Left forelimb (tissue), 1 donor: ENCODE data around the gene KATNB1.

Experiments
- DNase-seq: peaks from one replicate; pipeline ENCODE4 v3.0.0-alpha.2; 2018; ENCODE audit warnings: low spot score

The KATNB1 gene, protein sequence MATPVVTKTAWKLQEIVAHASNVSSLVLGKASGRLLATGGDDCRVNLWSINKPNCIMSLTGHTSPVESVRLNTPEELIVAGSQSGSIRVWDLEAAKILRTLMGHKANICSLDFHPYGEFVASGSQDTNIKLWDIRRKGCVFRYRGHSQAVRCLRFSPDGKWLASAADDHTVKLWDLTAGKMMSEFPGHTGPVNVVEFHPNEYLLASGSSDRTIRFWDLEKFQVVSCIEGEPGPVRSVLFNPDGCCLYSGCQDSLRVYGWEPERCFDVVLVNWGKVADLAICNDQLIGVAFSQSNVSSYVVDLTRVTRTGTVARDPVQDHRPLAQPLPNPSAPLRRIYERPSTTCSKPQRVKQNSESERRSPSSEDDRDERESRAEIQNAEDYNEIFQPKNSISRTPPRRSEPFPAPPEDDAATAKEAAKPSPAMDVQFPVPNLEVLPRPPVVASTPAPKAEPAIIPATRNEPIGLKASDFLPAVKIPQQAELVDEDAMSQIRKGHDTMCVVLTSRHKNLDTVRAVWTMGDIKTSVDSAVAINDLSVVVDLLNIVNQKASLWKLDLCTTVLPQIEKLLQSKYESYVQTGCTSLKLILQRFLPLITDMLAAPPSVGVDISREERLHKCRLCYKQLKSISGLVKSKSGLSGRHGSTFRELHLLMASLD

DNA sequence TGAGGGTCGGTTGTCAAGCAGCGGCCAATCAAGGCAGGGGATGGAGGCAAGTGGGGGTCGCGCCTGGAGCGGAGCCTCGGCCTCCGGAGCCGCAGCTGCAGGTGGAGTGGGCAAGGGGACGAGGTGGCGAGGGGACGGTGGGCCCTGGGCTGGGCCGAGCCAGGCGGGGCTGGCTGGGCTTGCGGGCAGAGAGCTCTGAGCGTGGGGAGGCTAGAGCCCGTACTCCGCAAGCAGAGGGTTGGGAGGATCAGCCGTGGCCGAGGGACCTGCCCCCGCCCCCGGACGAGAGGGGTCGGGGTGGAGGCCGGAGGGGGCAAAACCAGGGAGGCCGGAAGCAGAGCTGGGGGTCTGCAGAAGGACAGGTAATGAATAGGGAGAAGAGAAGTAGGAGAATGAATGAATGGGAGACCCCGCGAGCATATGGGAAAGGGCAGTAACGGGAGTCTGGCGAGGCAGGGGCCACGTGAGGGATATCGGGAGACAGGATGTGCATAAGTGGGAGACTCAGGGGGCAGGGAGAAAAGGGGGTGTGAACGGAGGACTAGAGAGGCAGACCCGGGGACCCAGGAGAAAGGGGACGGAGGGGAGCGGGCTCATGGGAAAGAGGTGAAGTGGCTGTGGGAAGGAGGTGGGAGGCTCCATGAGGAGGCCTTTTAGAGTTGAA is at the start of gene KATNB1:
Gene KATNB1 (plus strand): TSS at position 16 of the 664 bp plus-strand sequence. CDS start 1,474 bp downstream, outside the sequence.
- DNase-seq = no peak

DNA sequence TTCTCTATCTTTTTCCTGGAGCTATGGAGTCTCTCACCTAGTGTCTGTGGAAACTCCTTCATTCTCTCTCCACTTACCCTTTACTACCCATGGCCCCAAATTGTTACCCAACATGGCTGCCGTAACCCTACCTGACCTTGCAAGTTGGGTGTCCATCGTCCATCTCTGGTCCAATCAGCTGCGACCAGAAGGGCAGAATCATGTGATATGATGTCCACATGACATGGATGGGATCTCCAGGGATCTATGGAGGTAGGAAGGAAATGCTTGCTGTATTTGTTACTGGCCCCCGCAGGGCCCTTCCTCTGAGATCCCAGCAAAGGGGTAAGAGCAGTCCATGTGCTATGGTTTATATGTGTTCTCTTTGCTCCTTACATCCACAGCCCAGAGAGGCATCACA is 49.0 kb upstream of the KATNB1 start:
- no peak for DNase-seq

DNA sequence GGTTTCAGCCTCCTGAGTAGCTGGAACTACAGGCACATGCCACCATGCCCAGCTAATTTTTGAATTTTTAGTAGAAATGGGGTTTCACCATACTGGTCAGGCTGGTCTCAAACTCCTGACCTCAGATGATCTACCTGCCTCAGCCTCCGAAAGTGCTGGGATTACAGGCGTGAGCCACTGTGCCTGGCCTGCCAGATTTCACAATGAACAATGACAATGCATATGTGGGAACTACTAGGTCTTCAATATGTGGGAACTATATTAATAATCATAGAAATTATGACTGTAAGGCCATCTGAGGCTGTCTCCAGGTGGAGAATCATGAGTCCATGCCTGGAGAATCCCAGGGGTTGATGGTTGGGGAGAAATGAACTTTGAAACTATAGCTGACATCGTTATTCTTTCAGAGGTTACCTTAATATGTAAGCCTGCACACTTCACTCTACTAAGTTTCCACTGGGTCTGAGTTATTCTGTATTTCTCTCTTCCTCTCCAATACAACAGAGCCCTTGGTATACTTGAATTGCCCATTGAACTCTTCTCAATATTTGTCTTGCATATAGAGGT is 48.1 kb upstream of the KATNB1 start:
- no peak for DNase-seq

DNA sequence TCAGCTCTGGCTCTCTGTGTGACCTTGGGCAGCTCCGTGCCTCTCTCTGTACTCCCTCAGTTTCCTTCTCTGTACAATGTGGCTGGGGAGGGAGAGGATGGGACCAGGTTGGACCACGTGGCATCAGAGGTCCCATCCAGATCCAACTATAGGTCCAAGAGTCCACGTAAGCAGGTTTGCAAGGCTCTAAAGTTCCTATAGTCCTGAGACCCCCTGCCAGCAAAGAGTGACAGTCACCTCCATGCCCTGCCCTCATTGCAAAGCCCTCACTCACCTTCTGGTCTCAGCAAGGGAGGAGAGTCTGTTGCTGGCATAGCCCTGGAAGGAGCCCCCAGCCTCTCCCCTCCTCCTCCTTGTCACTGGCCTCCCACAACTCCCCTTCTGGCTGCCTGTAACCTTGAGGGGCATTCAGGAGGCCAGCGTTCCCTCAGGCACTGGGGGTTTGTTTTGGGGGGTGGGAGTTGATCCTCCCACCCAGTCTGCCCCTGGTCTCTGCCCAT is 47.0 kb upstream of the KATNB1 start:
- no peak for DNase-seq

DNA sequence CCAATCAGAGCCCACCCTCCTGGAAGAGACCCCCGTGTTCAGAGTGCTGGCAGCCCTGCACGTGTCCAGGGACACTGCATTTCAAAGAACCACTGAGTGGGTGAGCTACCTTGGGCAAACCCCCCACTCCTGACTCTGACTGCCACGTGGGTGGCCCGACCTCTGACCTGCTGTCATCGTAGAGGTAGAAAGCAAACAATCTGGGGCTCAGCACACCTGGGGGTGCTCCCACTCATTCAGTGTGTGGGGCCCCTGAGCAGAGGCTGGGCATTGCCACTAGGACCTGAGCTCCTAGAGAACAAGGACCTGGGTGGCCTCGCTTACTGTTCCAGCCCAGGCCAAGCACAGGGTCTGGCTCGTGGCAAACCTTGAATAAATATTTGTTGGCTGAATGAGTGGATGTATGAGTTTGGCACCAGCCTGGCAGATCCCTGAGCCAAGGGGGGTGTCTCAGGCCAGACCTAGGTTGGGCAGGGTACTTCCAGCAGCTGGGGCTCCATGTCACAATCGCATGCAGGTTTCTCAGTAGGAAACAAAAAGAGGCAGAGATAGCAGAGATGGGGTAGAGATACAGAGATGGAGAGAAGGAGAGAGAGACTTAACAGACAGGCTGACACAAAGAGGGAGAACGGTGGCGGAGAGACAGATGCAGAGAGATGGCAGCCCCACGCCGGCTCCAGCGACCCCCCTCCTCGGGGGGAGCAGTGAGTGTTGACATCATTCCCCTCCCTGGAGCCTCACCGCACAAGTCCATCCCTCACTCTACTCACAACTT is 46.4 kb upstream of the KATNB1 start:
- no peak for DNase-seq

DNA sequence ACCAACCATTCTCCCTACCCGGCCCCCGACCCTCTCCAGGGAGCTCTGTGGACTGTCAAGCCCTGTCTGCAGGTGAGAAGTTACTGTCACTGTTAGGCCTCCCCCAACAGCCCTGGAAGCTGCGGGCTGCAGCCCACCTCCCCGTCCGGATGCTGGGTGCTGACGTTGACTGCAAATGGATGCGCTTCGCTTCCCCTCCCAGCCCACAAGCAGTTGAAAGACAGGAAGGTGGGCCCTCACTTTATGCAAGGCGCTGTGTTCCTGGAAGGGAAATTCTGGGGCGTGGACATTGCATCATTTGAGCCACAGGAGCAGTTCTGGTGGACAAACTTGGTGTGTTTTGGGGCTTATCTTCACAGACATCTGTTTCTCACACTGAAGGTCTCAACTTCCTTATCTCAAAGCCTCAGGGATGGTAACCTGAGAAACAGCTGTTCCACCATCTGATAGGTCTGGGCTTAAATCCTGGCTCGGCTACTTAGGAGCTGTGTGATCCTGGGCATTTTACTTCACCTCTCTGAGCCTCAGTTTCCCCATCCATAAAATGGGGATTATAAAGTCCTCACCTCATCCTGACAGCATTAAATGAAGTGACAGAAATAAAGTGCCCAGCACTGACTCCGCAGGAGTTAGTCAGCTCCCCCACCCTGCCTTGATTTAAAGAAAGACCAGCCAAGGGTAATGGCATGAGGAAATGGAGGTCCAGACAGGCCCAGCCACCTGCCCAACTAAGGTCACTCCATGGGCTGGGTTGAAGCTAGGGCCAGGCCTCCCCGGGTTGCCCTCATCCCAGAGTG is 45.6 kb upstream of the KATNB1 start:
- DNase-seq = no peak

DNA sequence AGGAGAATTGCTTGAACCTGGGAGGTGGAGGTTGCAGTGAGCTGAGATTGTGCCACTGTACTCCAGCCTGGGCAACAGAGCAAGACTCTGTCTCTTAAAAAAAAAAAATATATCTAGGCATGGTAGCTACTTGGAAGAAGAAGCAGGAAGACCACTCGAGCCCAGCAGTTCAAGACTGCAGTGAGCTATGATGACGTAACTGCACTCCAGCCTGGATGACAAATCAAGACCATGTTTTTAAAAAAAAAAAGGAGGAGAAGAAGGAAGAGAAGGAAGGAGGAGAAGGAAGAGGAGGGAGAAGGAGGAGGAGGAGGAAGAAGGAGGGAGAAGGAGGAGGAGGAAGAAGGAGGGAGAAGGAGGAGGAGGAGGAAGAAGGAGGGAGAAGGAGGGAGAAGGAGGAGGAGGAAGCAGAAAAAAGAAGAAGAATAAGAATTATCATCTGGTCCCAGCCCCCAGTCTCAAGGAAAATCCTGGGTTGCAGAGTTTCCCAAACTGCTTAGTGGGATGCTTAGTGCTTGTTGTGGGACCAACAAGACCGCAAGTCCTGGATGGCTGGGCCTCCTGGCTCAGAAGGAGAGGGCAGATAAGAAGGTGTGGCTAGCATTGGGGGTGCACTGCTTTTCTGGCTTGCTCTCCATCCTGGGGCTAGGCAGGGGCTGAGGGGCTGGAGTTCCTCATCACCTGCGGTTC is 44.6 kb upstream of the KATNB1 start:
- no peak for DNase-seq

DNA sequence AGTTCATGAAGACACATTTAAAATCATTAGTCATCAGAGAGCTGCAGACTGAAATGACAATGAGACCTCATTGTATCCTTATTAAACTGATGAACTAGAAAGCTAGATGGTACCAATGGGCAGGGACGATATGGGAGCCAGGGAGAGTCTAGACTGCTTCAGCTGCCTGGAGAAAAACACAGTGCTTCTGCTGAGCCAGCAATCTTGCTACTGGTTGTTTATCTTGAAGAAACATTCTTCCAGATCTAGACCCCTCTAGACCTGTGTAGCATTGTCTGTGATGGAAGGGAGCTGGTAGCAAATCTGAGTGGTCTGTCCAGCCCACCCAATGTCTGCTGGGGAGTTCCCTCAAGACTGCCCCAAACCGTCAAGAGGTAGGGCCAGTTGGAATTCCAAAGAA is 42.9 kb upstream of the KATNB1 start:
- no peak for DNase-seq

DNA sequence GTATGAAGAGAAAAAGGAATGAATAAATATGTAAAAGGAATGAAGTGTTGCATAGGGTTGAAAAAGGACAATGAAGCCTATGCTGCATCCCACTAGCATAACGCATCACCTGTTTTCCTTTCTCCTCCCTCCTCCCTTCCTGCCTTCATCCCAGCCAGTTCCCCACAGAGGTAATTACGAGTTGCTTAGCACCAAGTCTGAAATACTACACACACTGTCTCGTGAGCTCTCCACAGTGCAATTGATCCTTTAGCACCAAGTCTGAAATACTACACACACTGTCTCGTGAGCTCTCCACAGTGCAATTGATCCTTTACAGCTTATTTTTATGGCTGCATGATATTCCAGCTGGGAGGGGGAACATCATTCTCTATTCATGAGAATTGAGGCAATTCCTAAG is 42.0 kb upstream of the KATNB1 start:
- DNase-seq = no peak

DNA sequence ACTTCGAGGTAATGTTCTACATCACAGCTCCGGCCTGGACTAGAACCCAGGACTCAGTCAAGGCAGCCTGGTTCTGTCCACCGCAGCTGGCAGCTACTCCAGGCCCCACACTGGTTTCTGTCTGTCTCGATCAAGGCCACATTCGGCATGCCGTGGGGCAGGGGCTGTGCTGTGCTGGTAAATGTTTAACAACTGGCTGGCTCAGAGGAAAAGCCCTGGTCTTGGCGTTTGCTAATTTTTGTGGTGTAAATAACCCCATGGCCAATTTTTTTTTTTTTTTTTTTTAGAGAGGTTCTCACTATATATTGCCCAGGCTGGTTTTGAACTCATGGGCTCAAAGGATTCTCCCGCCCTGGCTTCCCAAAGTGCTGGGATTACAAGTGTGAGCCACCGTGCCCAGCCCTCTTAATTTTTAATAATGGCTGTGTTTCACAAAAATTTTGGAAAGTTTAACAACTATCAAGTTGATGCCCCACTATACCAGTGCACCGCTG is 41.3 kb upstream of the KATNB1 start:
- DNase-seq = no peak

DNA sequence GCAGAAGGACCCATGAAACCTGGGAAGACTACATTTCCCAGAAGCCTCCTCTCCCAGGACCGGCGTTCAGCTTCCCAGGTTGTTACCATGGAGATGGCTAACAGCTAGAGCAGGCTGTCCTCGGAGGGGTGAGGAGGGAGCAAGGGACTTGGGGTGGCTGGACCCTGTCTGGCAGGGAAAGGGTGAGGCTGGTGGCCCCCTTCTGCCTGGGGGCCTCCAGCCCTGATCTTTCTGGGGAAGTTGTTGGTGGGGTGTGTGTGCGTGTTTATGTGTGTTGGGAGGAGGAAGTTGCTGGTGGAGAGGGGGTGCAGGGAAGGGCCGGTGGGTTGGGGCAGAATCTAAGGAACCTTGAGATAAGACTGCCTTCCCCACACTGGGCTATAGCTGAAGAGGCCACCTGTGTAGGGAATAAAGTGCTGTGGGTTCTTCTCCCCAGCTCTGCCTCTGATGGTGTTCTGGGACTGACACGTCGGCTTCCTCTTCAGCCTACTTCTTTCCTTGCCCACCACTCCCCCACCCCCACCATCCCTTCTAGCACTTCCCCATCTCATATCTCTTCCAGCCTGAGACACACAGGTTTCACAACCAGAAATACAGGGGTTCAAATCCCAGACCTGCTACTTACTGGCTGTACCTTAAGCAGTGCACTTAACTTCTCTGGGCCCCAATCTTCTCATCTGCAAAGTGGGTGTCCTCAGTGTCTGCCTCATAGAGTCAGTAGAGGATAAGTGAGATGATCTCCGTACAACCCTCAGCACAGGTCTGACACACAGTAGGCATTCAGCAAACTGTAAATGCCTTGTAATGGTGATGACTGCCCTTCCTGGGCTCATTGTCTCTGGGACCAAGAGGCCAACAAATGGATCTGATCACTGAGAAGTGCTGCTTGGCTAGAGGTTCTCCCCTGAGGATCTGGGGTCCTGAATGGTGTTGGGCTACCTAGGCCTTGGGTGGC is 40.6 kb upstream of the KATNB1 start, which contains the start of gene DRC7:
Gene DRC7 (plus strand): TSS at position 82 of the 955 bp plus-strand sequence. CDS start 3,144 bp downstream, outside the sequence.
- no peak for DNase-seq

DNA sequence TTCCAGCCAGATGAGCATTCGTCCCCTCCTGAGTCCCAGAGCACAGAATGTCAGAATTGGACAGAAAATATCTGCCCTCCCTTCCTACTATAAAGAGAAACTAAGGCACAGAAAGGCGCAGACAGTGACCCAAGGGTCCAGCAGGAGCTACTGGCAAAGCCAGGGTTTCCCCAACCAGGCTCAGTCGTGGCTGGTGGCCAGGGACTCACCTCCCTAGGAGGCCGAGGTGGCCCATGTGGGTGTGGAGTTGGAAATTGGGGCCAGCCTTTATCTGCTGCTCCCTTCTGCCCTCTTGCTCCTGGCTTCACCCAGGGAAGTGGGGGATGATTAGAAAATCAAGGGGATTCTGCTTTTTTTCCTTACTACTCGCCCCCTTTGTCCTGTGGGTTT is 39.9 kb upstream of the KATNB1 start:
- DNase-seq = no peak

DNA sequence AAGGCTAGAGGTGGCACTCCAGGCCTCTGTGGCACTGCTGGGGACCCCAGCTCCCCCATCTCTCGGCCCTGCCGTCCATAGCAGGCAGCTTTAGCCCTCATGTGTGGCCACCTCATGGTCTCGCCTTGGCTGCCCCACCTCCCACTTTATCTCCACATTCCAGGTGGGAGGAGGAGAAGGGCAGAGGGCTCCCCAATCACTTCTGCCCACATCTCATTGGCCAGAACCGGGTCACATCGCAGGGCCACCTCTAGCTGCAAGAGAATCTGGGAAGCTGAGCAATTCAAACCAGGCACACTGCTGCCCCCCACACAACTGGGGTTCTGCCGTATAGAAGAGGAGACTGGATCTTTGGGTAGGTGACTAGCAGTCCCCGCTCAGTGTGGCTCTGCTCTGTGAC is 39.3 kb upstream of the KATNB1 start:
- no peak for DNase-seq

DNA sequence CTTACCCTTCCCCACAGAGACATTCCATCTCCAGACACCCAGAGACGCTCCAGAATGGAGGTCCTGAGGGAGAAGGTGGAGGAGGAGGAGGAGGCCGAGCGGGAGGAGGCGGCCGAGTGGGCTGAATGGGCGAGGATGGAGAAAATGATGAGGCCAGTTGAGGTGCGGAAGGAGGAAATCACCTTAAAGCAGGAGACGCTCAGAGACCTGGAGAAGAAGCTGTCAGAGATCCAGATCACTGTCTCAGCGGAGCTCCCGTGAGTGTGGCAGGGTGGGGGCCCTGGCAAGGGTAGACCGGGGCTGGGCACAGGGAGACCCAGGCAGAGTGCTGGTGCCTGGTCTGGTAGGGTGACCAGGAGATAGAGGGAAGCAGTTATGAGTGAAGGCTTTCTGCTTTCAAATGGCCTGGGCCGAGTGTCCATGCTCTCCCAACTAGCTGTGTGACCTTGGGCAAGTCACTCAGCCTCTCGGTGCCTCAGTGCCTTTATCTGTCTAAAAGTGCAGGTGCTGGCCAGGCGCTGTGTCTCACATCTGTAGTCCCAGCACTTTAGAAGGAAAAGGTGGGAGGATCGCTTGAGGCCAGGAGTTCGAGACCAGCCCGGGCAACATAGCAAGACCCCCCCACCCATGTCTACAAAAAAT is 37.6 kb upstream of the KATNB1 start:
- DNase-seq = no peak

DNA sequence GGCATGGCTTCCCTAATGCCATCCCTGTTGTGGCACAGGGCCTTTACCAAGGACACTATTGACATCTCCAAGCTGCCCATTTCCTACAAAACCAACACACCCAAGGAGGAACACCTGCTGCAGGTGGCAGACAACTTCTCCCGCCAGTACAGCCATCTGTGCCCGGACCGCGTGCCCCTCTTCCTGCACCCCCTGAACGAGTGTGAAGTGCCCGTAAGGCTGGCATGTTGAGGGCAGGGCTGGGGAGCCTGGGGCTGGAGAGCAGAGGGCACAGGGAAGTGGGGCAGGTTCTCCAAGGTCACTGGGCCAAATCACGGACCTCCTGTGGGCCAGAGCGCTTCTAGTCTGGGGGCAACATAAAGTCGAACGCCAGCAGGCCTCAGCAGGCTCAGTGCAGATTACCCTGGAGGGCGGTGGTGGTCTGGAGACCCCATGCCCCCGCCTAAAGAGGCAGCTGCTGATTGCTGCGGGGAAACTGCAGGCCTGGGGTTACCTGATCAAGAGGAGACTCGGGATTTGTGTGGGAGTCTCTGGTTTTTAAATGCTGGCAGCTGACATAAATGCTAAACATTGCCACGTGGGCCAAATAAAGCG is 36.7 kb upstream of the KATNB1 start:
- no peak for DNase-seq

DNA sequence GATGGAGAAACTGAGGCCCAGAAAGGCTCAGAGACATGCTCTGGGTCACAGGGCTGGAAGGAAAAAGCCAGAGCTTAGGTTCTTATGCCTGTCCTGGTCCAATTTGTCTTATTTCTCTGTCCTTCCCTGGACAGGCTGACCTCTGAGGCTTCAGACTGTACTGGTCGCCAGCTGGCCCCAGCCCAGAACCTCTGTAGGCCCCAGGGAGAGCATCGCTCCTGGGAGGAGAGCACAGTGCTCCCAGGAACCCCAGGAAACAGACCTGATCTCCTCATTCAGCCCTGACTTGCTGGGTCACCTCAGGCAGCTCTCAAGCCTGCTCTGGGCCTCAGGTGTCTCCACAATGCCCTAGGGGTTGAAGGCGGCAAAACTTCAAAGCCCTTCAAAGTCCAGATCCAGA is 36.1 kb upstream of the KATNB1 start:
- DNase-seq = no peak

DNA sequence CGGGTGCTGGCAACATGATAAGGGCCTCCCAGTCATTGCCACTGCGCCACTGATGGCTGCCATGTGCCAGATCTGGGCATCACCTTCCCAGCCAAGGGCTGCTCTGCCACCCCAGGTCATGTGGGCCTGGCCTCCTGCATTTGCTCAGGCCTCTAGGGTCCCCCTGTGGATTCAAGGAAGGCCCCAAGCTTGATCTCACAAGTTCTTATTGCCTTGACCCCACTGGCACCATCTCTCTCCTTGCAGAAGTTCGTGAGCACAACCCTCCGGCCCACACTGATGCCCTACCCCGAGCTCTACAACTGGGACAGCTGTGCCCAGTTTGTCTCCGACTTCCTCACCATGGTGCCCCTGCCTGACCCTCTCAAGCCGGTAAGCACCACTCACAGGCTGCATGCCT is 35.7 kb upstream of the KATNB1 start:
- DNase-seq = no peak
